Pancreas (tissue), 10 donors: ENCODE results near the gene RBMS3. TPM values are rescaled to one million over a fixed set of nuclear protein-coding genes. Genes with fewer than 3 reads are reported as not detected.

ENCODE experiments used
- ATAC-seq, 4 donors: fragments of 200-7000 bp; cut with Tn5 transposase; one replicate each; pipeline versions ENCODE4 v1.8.0 to v1.9.1; 2020; ENCODE audit warnings: mild to moderate bottlenecking in 4 of 4, moderate library complexity in 4 of 4
- DNase-seq, 6 donors: peaks; one replicate each; pipeline ENCODE4 v3.0.0-alpha.2; 2020
- FAIRE-seq: peaks from 2 replicates; lab custom pipeline; 2012; peaks lifted over from hg19 to GRCh38; lab: Jason Lieb, UNC
- H3K27ac ChIP-seq, 4 donors: fragments of 200-600 bp; sonication (generic); 1 replicate in 3 of 4; 2 replicates in 1 of 4; pipeline versions ENCODE4 v1.5.0 to v1.8.0; 2020
- H3K27me3 ChIP-seq, 4 donors: fragments of 200-600 bp; one replicate each; pipeline ENCODE4 v1.8.0; 2021
- H3K36me3 ChIP-seq, 3 donors: fragments of 200-600 bp; sonication (generic) in 1 of 3; one replicate each; pipeline versions ENCODE4 v1.5.0 to v1.8.0; 2020 to 2021
- H3K4me1 ChIP-seq, 3 donors: fragments of 200-600 bp; one replicate each; pipeline ENCODE4 v1.8.0; 2021
- H3K4me3 ChIP-seq, 4 donors: fragments of 200-600 bp; sonication (generic) in 2 of 4; one replicate each; pipeline versions ENCODE4 v1.5.0 to v1.8.0; 2020 to 2021
- H3K9me3 ChIP-seq, 4 donors: fragments of 200-600 bp; one replicate each; pipeline ENCODE4 v1.8.0; 2021
- WGBS, 2 donors: extraction: QIAGEN DNeasy Blood & Tissue Kit; methylation state at CpG; one replicate each; pipeline ENCODE4 v1.1.7; 2013; 5-methylcytosine and 5-hydroxymethylcytosine counted together
- intact Hi-C, 3 donors: fragments of 100-400 bp; cut with DNase I; formaldehyde crosslinking; loops; one replicate each; pipeline versions ENCODE4 v1.11.1 to v1.14.2; 2022
- polyA plus RNA-seq, 2 donors: library from polyadenylated mRNA; stranded (reverse); fragments of 200-250 nt; gene quantifications; one replicate each; pipeline ENCODE4 v1.2.3, GENCODE V29; 2013
- total RNA-seq, 6 donors: library from RNA; stranded (reverse); fragmentation: NEBNext Ultra II Directional in 4 of 6; extraction: Animal tissue kit (Norgen Biotek cat#: 25700) in 4 of 6; gene quantifications; one replicate each; pipeline versions ENCODE4 v1.2.1 to v1.2.4, GENCODE V29; 2021 to 2023
- TF ChIP-seq, protein P1 (sequence below), 4 donors: fragments of 200-600 bp; sonication (generic) in 3 of 4; IDR thresholded peaks; one replicate each; pipeline versions ENCODE4 v1.5.0 to v1.8.0; 2021; ENCODE audit warnings: antibody characterized with exemption in 4 of 4
- donor health status: healthy with polysubstance abuse.
- donor health status: DM: no; HTN: no; CAD: no; lungs with moderate emphysema.
- donor health status: DM: no; HTN: no; CAD: no.
- donor health status: control.
- donor health status: control.
- donor health status: Bipolar disorder and iron deficiency.
- donor health status: DM: yes; HTN: yes; CAD: no.
- donor health status: DM: no; HTN: no; CAD: no.
- donor health status: DM: no; HTN: no; CAD: no.
- donor health status: DM: yes; HTN: yes; CAD: no.

The RBMS3 gene
- total and polyA plus RNA-seq, 8 donors = 4.0 to 10.0 (median 6.6) TPM

GRCh38 chr3:29864809-29865208 is 583.9 kb downstream of the RBMS3 start:
- no peaks in the 10 kb centered on the region for H3K36me3 ChIP-seq
- H3K27me3 ChIP-seq = no peaks in the 10 kb centered on the region
- FAIRE-seq = no peak
- H3K4me3 ChIP-seq = no peak overlapping the region
- ATAC-seq = no peak
- H3K4me1 ChIP-seq = no peaks in the 10 kb centered on the region
- no peak overlapping the region for H3K27ac ChIP-seq
- H3K9me3 ChIP-seq = no peaks in the 10 kb centered on the region
- DNase-seq = no peak
- TF ChIP-seq, protein P1, sequence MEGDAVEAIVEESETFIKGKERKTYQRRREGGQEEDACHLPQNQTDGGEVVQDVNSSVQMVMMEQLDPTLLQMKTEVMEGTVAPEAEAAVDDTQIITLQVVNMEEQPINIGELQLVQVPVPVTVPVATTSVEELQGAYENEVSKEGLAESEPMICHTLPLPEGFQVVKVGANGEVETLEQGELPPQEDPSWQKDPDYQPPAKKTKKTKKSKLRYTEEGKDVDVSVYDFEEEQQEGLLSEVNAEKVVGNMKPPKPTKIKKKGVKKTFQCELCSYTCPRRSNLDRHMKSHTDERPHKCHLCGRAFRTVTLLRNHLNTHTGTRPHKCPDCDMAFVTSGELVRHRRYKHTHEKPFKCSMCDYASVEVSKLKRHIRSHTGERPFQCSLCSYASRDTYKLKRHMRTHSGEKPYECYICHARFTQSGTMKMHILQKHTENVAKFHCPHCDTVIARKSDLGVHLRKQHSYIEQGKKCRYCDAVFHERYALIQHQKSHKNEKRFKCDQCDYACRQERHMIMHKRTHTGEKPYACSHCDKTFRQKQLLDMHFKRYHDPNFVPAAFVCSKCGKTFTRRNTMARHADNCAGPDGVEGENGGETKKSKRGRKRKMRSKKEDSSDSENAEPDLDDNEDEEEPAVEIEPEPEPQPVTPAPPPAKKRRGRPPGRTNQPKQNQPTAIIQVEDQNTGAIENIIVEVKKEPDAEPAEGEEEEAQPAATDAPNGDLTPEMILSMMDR (IDR thresholded peaks at IDR 0.05) = no peak
- intact Hi-C loops = no loop called here
- 42 to 50% methylated on average over 1 of the region's 1 CpG for WGBS, 2 donors

- intact Hi-C loops = no loop called here
- Histone ChIP-seq H3K36me3 (no peaks in the 10 kb centered on the region), H3K9me3 (no peaks in the 10 kb centered on the region), H3K4me3 (no peak overlapping the region), H3K27ac (no peak overlapping the region), H3K4me1 (no peaks in the 10 kb centered on the region), H3K27me3 (no peaks in the 10 kb centered on the region)
- FAIRE-seq = no peak
- TF ChIP-seq, protein P1 (IDR thresholded peaks at IDR 0.05) = no peak
- WGBS, 2 donors = 61 to 63% methylated on average over 6 of the region's 6 CpGs
- no peak for DNase-seq
- no peak for ATAC-seq
Observed at GRCh38 chr3:29868543-29869101, 587.8 kb downstream of the RBMS3 start.

DNA sequence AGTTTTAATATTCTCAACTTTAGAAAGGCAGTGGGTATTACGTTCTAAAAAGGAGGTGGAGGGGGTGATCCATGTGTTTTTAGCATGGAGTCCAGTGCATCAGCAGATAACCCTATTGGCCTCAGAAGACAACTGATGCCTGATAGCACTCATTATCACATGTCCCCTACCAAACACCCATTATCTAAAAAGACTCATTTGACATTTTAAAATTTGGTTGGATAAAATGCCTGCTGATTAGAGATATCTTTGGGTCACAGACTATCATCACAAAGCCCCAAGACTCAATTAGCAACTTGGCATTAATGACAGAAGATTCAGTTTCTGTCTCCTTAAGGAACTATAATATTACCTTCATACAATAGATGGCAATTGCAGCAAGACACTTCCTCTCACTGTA is 589.3 kb downstream of the RBMS3 start:
- DNase-seq = no peak
- 67 to 84% methylated on average over 1 of the region's 1 CpG for WGBS, 2 donors
- Histone ChIP-seq H3K27me3 (no peaks in the 10 kb centered on the region), H3K36me3 (no peaks in the 10 kb centered on the region), H3K4me1 (no peaks in the 10 kb centered on the region), H3K9me3 (no peaks in the 10 kb centered on the region), H3K4me3 (no peak overlapping the region), H3K27ac (no peak overlapping the region)
- no peak for ATAC-seq
- TF ChIP-seq, protein P1 (IDR thresholded peaks at IDR 0.05) = no peak
- FAIRE-seq = no peak
- intact Hi-C loops = no loop called here

DNA sequence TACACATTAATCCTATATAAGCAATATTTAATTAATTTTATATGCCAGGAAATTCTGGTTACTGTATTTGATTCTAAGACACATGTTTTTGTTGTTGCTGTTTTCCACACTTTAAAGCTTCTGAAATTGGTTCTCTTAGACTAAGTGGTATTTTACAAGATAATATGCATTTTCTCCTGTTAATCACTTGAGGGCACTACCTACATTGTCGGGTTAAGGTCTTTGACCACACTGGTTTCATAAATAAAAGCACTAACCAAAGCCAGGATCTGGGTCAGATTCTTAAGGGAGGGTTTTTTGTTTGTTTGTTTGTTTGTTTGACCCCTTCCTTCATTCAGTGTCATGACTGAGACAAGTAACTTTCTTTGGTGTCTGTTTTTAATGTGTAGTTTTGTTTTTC is 590.2 kb downstream of the RBMS3 start:
- H3K36me3 ChIP-seq = no peaks in the 10 kb centered on the region
- TF ChIP-seq, protein P1 (IDR thresholded peaks at IDR 0.05) = no peak
- no peak for DNase-seq
- H3K9me3 ChIP-seq = no peaks in the 10 kb centered on the region
- H3K27ac ChIP-seq = no peak overlapping the region
- no peaks in the 10 kb centered on the region for H3K4me1 ChIP-seq
- intact Hi-C loops = no loop called here
- no peaks in the 10 kb centered on the region for H3K27me3 ChIP-seq
- ATAC-seq = no peak
- no peak for FAIRE-seq
- H3K4me3 ChIP-seq = no peak overlapping the region
- WGBS, 2 donors = 31 to 38% methylated on average over 1 of the region's 1 CpG

- ATAC-seq (no peak), FAIRE-seq (no peak), DNase-seq (no peak)
- no peak overlapping the region for H3K27ac ChIP-seq
- H3K27me3 ChIP-seq = no peaks in the 10 kb centered on the region
- TF ChIP-seq, protein P1 (IDR thresholded peaks at IDR 0.05) = no peak
- WGBS, 2 donors = 76 to 82% methylated on average over 3 of the region's 3 CpGs
- no peaks in the 10 kb centered on the region for H3K36me3 ChIP-seq
- intact Hi-C loops = no loop called here
- no peak overlapping the region for H3K4me3 ChIP-seq
- no peaks in the 10 kb centered on the region for H3K9me3 ChIP-seq
- no peaks in the 10 kb centered on the region for H3K4me1 ChIP-seq
Observed at GRCh38 chr3:29880809-29881208, 599.9 kb downstream of the RBMS3 start.
